Measurements from ENCODE around the gene CPA5. TPM values are rescaled to one million over a fixed set of nuclear protein-coding genes. Genes with fewer than 3 reads are reported as not detected.

The CPA5 gene
- total RNA-seq, 1 experiment from 2014 or later, result not detected

DNA sequence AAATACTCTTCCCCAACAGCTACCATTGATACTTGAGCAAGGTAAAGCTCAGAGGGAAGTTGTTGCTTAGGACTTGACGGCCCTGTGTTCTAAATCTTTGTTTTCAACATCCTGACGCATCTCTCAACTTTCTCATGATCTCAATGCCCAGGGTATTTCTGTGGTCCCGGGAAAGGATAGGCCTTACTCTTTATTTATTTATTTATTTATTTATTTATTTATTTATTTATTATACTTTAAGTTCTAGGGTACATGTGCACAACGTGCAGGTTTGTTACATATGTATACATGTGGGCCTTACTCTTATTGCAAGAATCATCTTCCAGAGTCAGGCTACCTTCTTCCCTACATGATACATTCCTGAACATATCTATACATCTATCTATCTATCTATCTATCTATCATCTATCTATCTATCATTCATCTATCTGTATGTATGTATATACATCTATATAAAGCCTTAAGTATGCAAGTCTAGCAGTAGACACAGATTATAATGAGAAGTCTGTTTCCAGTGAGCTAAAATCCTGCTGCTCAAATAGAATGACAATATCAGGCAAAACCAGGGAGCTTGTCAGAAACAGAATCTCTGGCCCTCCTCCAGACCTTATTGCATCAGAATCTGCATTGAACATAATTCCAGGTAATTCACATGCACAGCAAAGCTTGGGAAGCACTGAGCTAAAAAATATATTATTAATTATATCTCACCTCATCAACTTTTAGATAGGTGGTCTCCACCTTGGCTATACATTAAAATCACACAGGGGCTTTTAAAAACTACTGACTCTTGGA, 12.2 kb upstream of the CPA5 start:
- Histone ChIP-seq H3K27ac (ENCODE audit: insufficient read length, low read depth, low read length) (no peak overlapping the region), H2AFZ (ENCODE audit: low read length) (no peak overlapping the region), H3K4me2 (ENCODE audit: insufficient read depth, insufficient read length, low read length) (no peak overlapping the region), H3K4ac (ENCODE audit: low read depth, low read length) (no peak overlapping the region), H3K23me2 (ENCODE audit: insufficient read length, low read depth, low read length, poor library complexity, severe bottlenecking) (no peaks in the 10 kb centered on the region), H3K27me3 (ENCODE audit: insufficient read depth, low read length) (no peaks in the 10 kb centered on the region), H2AK5ac (ENCODE audit: insufficient read length, low read length) (no peak overlapping the region), H4K91ac (ENCODE audit: insufficient read length, low read depth, low read length) (no peak overlapping the region), H3K18ac (ENCODE audit: insufficient read length, low read depth, low read length) (no peak overlapping the region), H2BK5ac (ENCODE audit: insufficient read length, low read length) (no peak overlapping the region), H3K9me3 (ENCODE audit: control insufficient read depth, low read depth, low read length) (no peaks in the 10 kb centered on the region), H3K79me2 (ENCODE audit: insufficient read depth, low read length) (no peaks in the 10 kb centered on the region), H2BK12ac (ENCODE audit: insufficient read length, low read depth, low read length) (no peak overlapping the region), H3K56ac (ENCODE audit: insufficient read length, low read depth, low read length) (no peak overlapping the region), H3T11ph (ENCODE audit: low read length) (no peak overlapping the region), H2BK15ac (ENCODE audit: low read depth, low read length) (no peak overlapping the region), H3K9ac (ENCODE audit: extremely low read depth, insufficient read length, low read length) (no peak overlapping the region), H4K20me1 (ENCODE audit: control insufficient read depth, insufficient read depth, insufficient read length) (no peaks in the 10 kb centered on the region), H2BK20ac (ENCODE audit: low read depth, low read length, poor library complexity, severe bottlenecking) (no peak overlapping the region), H3K4me1 (ENCODE audit: insufficient read depth, low read length) (no peaks in the 10 kb centered on the region), H3K14ac (ENCODE audit: insufficient read depth, low read length) (no peak overlapping the region), H3K23ac (ENCODE audit: insufficient read length, low read depth, low read length) (no peak overlapping the region), H3K79me1 (ENCODE audit: insufficient read depth, low read depth, low read length, poor library complexity, severe bottlenecking) (no peaks in the 10 kb centered on the region), H2BK120ac (ENCODE audit: low read depth, low read length, poor library complexity, severe bottlenecking) (no peak overlapping the region), H4K8ac (replicated peaks; ENCODE audit: insufficient read length, low read depth, low read length) (no peak overlapping the region), H4K5ac (ENCODE audit: insufficient read length, low read depth, low read length) (no peak overlapping the region)
- Mint-ChIP-seq H3K36me3 (ENCODE audit: insufficient read depth in 1 of 3, low read depth in 3 of 3) (no peaks in the 10 kb centered on the region), H3K27ac (no peak overlapping the region), H3K9me3 (no peaks in the 10 kb centered on the region), H3K4me3 (no peak overlapping the region), H3K4me1 (peaks cover 0 to 3% of the 10 kb centered on the region in 2 experiments; a peak in 2 of 4 replicates), H3K27me3 (ENCODE audit: low read depth) (no peaks in the 10 kb centered on the region)
- DNase-seq, result no peak
- TF ChIP-seq, protein P1, sequence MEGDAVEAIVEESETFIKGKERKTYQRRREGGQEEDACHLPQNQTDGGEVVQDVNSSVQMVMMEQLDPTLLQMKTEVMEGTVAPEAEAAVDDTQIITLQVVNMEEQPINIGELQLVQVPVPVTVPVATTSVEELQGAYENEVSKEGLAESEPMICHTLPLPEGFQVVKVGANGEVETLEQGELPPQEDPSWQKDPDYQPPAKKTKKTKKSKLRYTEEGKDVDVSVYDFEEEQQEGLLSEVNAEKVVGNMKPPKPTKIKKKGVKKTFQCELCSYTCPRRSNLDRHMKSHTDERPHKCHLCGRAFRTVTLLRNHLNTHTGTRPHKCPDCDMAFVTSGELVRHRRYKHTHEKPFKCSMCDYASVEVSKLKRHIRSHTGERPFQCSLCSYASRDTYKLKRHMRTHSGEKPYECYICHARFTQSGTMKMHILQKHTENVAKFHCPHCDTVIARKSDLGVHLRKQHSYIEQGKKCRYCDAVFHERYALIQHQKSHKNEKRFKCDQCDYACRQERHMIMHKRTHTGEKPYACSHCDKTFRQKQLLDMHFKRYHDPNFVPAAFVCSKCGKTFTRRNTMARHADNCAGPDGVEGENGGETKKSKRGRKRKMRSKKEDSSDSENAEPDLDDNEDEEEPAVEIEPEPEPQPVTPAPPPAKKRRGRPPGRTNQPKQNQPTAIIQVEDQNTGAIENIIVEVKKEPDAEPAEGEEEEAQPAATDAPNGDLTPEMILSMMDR (conservative IDR thresholded peaks at IDR 0.05), result no peak
- no CpG with 5 or more reads among the region's 4 CpGs for WGBS (ENCODE audit: extremely low coverage, insufficient read length, low lambda C conversion rate)
